ENCODE results near the gene FBN2.

The FBN2 gene

DNA sequence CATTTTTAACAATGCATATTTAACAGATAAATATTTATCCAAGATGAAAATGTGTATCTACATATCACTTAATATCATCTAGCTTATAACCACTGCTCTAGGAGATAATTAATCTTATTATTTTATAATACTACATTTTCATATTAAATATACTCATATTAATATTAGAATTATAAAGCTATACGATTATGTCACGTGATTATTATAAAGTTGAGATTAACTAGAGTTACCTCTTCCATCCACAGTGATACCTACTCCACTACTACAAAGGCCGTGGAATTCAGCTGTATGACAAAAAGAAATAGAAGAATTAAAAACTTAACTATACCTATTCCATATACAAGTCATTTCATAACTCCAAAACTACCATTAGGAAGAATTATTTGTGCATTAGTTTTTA lies 171.9 kb downstream of the FBN2 start:
- TF ChIP-seq, protein P1, sequence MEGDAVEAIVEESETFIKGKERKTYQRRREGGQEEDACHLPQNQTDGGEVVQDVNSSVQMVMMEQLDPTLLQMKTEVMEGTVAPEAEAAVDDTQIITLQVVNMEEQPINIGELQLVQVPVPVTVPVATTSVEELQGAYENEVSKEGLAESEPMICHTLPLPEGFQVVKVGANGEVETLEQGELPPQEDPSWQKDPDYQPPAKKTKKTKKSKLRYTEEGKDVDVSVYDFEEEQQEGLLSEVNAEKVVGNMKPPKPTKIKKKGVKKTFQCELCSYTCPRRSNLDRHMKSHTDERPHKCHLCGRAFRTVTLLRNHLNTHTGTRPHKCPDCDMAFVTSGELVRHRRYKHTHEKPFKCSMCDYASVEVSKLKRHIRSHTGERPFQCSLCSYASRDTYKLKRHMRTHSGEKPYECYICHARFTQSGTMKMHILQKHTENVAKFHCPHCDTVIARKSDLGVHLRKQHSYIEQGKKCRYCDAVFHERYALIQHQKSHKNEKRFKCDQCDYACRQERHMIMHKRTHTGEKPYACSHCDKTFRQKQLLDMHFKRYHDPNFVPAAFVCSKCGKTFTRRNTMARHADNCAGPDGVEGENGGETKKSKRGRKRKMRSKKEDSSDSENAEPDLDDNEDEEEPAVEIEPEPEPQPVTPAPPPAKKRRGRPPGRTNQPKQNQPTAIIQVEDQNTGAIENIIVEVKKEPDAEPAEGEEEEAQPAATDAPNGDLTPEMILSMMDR (IDR thresholded peaks at IDR 0.05; ENCODE audit: low read depth, low read length) = no peak
- DNase-seq (ENCODE audit: low read depth in 2 of 2) = no peak
- no peak overlapping the region for H3K4me3 ChIP-seq (replicated peaks in 1 of 2; ENCODE audit: low read depth in 2 of 2, low read length in 2 of 2)

DNA sequence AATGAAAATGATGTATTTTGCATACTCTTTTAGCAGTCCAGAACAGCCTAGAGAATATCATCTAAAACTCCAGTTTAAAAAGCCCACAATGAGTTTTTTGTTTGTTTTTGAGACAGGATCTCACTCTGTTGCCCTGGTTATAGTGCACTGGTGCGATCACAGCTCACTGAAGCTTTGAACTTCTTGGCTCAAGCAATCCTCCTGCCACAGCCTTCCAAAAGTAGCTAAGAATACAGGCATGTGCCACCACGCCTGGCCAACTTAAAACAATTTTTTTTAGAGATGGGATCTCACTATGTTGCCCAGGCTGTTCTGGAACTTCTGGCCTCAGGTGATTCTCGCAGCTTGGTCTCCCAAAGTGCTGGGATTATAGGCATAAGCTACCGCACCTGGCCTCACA lies 175.7 kb downstream of the FBN2 start:
- TF ChIP-seq, protein P1 (IDR thresholded peaks at IDR 0.05; ENCODE audit: low read depth, low read length) = no peak
- no peak for DNase-seq (ENCODE audit: low read depth in 2 of 2)
- H3K4me3 ChIP-seq (replicated peaks in 1 of 2; ENCODE audit: low read depth in 2 of 2, low read length in 2 of 2) = no peak overlapping the region

DNA sequence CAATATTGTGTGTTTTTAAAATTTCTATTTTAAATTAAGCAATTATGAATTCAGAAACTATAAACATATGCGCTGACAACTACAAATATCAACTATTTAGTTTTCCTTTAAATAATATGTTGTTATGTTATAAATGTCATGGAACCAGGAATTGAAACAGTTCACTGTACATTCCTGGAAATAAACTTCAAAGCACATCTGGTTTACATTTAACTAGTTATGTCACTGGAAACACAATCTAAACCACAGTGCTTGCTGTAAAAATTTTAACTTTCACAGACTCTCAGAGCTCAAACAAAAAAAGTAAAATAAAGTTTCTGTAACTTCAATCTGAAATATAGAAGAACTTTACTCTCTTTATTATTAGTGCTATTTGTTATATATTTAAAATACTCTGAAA lies 179.2 kb downstream of the FBN2 start:
- TF ChIP-seq, protein P1 (IDR thresholded peaks at IDR 0.05; ENCODE audit: low read depth, low read length) = no peak
- peak; percentile 2 to 5 for DNase-seq (ENCODE audit: low read depth in 2 of 2)
- H3K4me3 ChIP-seq (replicated peaks in 1 of 2; ENCODE audit: low read depth in 2 of 2, low read length in 2 of 2) = no peak overlapping the region

DNA sequence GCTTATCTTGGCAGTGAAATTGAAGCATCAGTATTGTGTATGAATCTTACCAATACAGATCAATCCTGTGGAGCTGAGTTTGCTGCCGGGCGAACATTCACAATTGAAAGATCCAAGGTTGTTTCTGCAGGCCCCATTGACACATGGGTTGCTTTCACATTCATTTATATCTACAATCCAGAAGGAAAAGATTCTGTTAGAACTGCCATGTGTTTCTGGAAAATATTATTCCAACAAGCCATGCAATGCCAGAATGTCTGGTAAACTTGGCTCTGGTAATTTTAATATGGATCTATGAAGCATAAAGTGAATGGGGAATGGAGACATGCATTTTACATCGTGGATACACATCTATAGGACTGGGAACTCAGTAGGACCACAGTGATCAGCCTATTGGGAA lies 180.8 kb downstream of the FBN2 start:
- no peak for DNase-seq (ENCODE audit: low read depth in 2 of 2)
- TF ChIP-seq, protein P1 (IDR thresholded peaks at IDR 0.05; ENCODE audit: low read depth, low read length) = no peak
- no peak overlapping the region for H3K4me3 ChIP-seq (replicated peaks in 1 of 2; ENCODE audit: low read depth in 2 of 2, low read length in 2 of 2)

DNA sequence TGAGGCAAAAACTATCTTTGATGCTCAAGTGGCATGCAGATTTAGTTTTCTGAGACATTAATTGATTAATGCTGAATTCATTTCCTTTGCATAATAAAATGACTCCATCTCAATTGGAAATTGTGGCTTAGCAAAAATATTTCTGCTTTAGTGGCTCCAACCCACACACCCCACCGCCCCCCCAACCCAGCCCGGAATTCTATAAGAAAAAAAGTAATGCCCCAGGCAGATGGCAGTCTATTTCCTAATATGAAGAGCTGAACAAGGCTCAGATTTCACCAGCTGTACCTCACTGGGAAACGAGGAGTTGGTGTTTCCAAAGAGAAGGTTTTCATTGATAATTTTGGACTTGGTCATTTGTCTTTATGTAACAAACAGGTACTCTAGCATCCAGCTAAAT lies 182.1 kb downstream of the FBN2 start:
- TF ChIP-seq, protein P1 (IDR thresholded peaks at IDR 0.05; ENCODE audit: low read depth, low read length) = no peak
- DNase-seq (ENCODE audit: low read depth in 2 of 2) = no peak

DNA sequence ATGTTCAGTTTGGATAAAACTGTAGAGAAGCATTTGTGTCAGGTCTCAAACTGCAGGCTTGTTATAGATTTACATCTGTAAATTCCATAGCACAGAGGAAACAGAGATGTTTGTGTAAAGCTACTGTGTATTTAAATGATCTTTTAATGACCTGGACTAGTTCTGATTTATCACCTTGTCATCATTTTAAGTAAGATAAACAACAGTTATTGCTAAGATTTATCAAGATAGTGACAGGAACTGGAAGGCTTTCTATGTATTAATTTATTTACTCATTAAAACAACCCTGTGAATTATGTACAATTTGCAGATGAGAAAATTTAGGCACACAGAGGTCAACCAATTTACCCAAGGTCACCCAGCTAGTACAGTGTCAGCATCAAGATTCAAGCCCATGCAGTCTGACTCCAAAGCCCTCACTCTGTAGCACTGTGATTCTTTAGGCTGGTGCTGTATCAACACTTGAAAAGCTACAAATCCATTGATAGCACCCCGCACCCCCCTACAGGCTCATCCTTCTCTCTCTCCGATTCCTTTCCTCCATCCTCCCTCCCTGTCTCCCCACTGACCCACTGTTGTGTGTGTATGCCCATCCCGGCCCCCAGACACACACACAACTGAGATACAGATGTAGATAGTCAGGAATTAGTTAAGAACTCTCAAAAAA lies 184.5 kb downstream of the FBN2 start:
- H3K4me3 ChIP-seq (replicated peaks in 1 of 2; ENCODE audit: low read depth in 2 of 2, low read length in 2 of 2) = no peak overlapping the region
- TF ChIP-seq, protein P1 (IDR thresholded peaks at IDR 0.05; ENCODE audit: low read depth, low read length) = no peak
- DNase-seq (ENCODE audit: low read depth in 2 of 2) = no peak

More for the DNA sequence above, 182.1 kb downstream of the FBN2 start:
- no peak overlapping the region for H3K4me3 ChIP-seq (replicated peaks in 1 of 2; ENCODE audit: low read depth in 2 of 2, low read length in 2 of 2)

DNA sequence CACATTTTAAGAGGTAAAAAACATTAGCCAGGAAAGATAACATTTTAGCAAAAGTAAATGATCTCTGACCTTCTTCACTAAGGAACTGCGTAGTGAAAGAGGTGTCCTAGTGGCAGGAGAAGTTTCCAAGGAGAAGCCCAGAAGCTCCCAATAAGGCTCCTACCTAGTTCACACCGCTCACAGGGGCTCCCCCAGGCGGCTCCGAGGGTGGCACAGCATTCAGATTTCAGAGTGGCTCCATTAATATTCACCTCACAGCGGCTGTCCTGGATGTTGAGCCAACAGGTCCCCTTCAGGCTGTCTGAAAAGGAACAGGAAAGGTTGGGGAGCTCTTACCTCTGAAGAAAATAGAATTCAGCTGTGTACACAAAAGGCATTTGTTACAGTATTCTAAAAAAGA lies 187.3 kb downstream of the FBN2 start:
- TF ChIP-seq, protein P1 (IDR thresholded peaks at IDR 0.05; ENCODE audit: low read depth, low read length) = no peak
- no peak for DNase-seq (ENCODE audit: low read depth in 2 of 2)
- no peak overlapping the region for H3K4me3 ChIP-seq (replicated peaks in 1 of 2; ENCODE audit: low read depth in 2 of 2, low read length in 2 of 2)
